HG03095 (cell line): ENCODE data around the gene HEATR5B.
"Not testable (repeated sequence)": the region's sequence is repeated elsewhere in the genome, so short reads cannot be mapped to it uniquely, and the experiment has no call there.

Experiments used
- ATAC-seq: cut with Tn5 transposase; IDR thresholded peaks from one replicate; pipeline ENCODE4 v1.9.1; 2021; ENCODE audit warnings: moderate library complexity; ENCODE audit not compliant: unreplicated experiment

Gene HEATR5B

DNA sequence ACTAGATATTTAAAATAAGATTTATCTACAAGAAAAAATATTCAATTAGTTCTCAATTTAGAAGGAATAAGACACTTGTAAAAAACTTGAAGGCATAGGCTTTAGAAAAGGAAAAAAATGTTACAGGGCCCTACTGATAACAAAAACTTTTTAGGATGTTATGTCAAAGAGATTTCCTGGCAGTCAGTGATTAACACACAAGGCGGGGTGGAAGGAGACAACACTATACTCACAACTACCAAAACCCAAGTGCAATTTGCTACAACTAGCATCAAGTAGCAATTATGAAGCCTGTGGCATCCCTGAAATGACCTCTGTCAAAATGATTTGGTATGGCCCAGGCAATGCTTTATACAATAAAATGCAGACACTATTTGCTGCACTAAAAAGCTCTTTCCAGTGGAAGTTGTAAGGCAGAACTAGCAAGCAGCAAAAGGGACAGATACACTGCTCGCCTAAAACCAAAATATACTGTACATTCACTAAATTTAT is 133.1 kb downstream of the HEATR5B start:
- ATAC-seq = no peak

DNA sequence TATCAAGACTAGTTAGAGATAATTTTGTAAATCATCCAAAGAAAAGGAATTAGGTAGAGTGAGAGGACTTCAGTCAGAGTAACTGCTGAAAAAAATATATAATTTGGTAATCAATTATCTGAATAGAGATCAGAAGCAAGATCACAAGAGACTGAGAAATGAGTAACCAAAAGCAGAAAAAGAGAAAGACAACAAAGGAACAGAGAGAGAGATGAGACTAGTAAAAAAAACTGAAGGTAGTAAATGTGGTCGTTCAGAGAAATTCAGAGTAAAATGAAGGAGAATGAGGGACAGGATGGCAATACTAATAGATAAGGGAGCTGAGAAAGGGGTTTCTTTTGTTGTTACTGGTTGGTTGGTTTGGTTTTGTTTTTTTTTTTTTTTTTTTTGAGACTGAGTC is 134.3 kb downstream of the HEATR5B start:
- no peak for ATAC-seq

DNA sequence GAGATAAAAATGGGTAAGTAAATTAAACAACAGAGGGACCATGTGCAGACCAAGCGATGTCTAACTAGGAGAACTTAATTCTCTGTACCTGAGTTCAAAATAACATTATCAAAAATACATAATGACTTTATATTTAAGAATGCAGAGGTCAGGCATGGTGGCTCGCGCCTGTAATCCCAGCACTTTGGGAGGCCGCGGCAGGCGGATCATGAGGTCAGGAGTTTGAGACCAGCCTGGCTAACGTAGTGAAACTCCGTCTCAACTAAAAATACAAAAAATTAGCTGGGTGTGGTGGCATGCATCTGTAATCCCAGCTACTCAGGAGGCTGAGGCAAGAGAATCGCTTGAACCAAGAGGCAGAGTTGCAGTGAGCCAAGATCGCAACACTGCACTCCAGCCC is 138.9 kb downstream of the HEATR5B start:
- ATAC-seq = not testable (repeated sequence)

DNA sequence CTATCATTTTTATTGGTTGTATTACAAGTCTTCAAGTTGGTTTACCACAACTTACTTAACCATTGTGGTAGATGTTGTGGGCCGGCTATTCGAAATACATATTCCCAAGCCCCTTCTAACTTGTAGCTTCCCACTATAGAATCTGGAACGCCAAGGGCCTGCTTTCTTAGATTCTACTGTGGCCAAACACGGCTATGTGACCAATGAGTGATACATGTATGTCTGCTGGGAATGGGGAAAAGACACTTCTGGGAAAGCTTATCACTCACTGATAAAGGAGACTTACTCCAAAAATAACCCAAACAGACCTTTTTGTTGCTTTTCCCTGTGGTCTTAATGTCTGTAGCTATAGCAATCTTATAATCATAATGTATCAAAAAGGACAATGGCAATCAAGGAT is 142.3 kb downstream of the HEATR5B start:
- ATAC-seq = no peak

DNA sequence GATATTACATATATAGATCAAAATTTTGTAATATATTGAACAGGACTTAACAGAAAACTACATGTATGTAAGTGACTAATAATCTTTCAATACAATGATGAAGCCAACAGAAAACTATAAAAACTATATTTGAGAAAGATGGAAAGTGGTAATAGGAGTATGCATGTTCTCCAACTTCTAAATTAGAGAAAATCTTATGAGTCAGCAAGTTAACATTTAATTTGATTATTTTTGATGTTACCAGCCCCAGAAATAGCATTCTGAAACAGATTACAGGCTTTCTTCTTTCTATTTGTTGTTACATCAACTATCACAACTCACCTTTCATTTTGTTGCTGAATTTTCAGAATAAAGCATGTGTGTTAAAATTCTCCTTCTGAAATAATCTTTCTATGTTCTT is 147.6 kb downstream of the HEATR5B start:
- not testable (repeated sequence) for ATAC-seq

DNA sequence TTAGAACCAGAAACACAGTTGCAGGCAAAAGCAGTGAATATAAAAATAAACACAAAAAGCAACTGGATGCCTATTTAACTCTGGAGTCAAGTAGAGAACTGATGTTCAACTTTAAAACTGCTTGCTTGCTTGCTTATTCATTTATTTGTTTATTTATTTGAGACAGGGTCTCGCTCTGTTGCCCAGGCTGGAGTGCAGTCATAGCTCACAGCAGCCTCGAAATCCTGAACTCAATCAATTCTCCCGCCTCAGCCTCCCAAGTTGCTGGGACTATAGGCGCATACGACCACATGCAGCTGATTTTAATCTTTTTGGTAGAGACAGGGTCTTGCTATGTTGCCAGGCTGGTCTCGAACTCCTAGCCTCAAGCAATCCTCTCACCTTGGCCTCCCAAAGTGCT is 152.5 kb downstream of the HEATR5B start:
- ATAC-seq = not testable (repeated sequence)
